HG02610 (cell line): Measurements from ENCODE around the gene ITPR1.
A peak's percentile ranks its signal among the peaks of the same experiment; 100 is the strongest.

Experiments
- ATAC-seq: cut with Tn5 transposase; IDR thresholded peaks from one replicate; pipeline ENCODE4 v1.9.1; 2021; ENCODE audit warnings: mild to moderate bottlenecking, moderate library complexity; ENCODE audit not compliant: unreplicated experiment

Gene ITPR1

GRCh38 chr3:4478261-4478660 is 14.9 kb upstream of the ITPR1 start:
- ATAC-seq = no peak

- ATAC-seq = no peak
These were observed 1.3 kb upstream of the ITPR1 start for GRCh38 chr3:4491855-4492207.

GRCh38 chr3:4492208-4493013 is 737 bp upstream of the ITPR1 start:
- no peak for ATAC-seq

GRCh38 chr3:4493941-4494894 is 1.1 kb downstream of the ITPR1 start:
- ATAC-seq = no peak

- no peak for ATAC-seq
These were observed 1.7 kb downstream of the ITPR1 start for GRCh38 chr3:4494895-4495264.

- no peak for ATAC-seq
These were observed 2.3 kb downstream of the ITPR1 start for GRCh38 chr3:4495294-4496086.

- ATAC-seq = no peak
These were observed 2.9 kb downstream of the ITPR1 start for GRCh38 chr3:4496087-4496452.

GRCh38 chr3:4497005-4497692 is 4.0 kb downstream of the ITPR1 start:
- ATAC-seq = no peak

- ATAC-seq = no peak
These were observed 4.7 kb downstream of the ITPR1 start for GRCh38 chr3:4497843-4498324.

GRCh38 chr3:4498446-4498845 is 5.3 kb downstream of the ITPR1 start:
- no peak for ATAC-seq

GRCh38 chr3:4501437-4501836 is 8.3 kb downstream of the ITPR1 start:
- ATAC-seq = no peak

- ATAC-seq = no peak
These were observed 8.8 kb downstream of the ITPR1 start for GRCh38 chr3:4501927-4502326.

- peak; percentile 41 for ATAC-seq
These were observed 9.9 kb downstream of the ITPR1 start for GRCh38 chr3:4503050-4503449.

GRCh38 chr3:4504340-4505261 is 11.5 kb downstream of the ITPR1 start:
- ATAC-seq = no peak

- ATAC-seq = no peak
These were observed 12.8 kb downstream of the ITPR1 start for GRCh38 chr3:4505688-4506558.

GRCh38 chr3:4506559-4507023 is 13.4 kb downstream of the ITPR1 start:
- ATAC-seq = no peak

GRCh38 chr3:4507024-4507596 is 14.0 kb downstream of the ITPR1 start:
- peak; percentile 23 for ATAC-seq
